Mammary epithelial cell (primary cell): Measurements from ENCODE around the gene SLC66A3.

ENCODE experiments used
- CTCF ChIP-seq, 2 donors: IDR thresholded peaks in 1 of 2; conservative IDR thresholded peaks in 1 of 2; 2 replicates each; pipeline ENCODE4 v1.5.1; 2011 to 2012; ENCODE audit warnings: inconsistent platforms in 2 of 2, low read length in 2 of 2, mild to moderate bottlenecking in 2 of 2, control low read depth in 1 of 2, low read depth in 1 of 2; ENCODE audit not compliant: insufficient read depth in 1 of 2; ENCODE audit errors: extremely low read depth in 1 of 2
- EZH2 ChIP-seq: IDR thresholded peaks from 2 replicates; pipeline ENCODE4 v1.6.1; 2012; ENCODE audit warnings: low read length, inconsistent platforms, borderline replicate concordance

- TF ChIP-seq CTCF (conservative IDR thresholded peaks at IDR 0.05 in 1 of 2, IDR thresholded peaks at IDR 0.05 in 1 of 2; ENCODE audit: extremely low read depth in 1 of 2, insufficient read depth in 1 of 2, low read depth in 1 of 2, low read length in 2 of 2) (no peak), EZH2 (no peak)
These were observed 58.7 kb downstream of the SLC66A3 start for GRCh38 chr2:11213975-11214374.
